GM13976 (cell line): ENCODE measurements around the gene STAT5A.
"Not testable (repeated sequence)": the region's sequence is repeated elsewhere in the genome, so short reads cannot be mapped to it uniquely, and the experiment has no call there.

ENCODE experiments used
- DNase-seq: peaks from one replicate; pipeline ENCODE4 v3.0.0; 2012; ENCODE audit warnings: low spot score
- in situ Hi-C: fragments of 300-500 bp; cut with MboI; formaldehyde crosslinking; loops from one replicate; pipeline ENCODE4 v1.12.0; 2022; ENCODE audit warnings: low sequenced_read_pairs, mixed read lengths, inconsistent platforms; ENCODE audit not compliant: unreplicated experiment
- TF ChIP-seq, protein P1 (sequence below): IDR thresholded peaks from 2 replicates; pipeline ENCODE4 v1.5.1; 2012; ENCODE audit warnings: borderline replicate concordance, mild to moderate bottlenecking; ENCODE audit not compliant: insufficient read depth; ENCODE audit errors: extremely low read depth, missing control alignments, control extremely low read depth

Gene STAT5A

GRCh38 chr17:42291129-42291528 is 2.8 kb downstream of the STAT5A start:
- TF ChIP-seq, protein P1, sequence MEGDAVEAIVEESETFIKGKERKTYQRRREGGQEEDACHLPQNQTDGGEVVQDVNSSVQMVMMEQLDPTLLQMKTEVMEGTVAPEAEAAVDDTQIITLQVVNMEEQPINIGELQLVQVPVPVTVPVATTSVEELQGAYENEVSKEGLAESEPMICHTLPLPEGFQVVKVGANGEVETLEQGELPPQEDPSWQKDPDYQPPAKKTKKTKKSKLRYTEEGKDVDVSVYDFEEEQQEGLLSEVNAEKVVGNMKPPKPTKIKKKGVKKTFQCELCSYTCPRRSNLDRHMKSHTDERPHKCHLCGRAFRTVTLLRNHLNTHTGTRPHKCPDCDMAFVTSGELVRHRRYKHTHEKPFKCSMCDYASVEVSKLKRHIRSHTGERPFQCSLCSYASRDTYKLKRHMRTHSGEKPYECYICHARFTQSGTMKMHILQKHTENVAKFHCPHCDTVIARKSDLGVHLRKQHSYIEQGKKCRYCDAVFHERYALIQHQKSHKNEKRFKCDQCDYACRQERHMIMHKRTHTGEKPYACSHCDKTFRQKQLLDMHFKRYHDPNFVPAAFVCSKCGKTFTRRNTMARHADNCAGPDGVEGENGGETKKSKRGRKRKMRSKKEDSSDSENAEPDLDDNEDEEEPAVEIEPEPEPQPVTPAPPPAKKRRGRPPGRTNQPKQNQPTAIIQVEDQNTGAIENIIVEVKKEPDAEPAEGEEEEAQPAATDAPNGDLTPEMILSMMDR: no peak
- DNase-seq: no peak
- in situ Hi-C loops: no loop called here

GRCh38 chr17:42294469-42295398 is 6.4 kb downstream of the STAT5A start:
- in situ Hi-C loops: no loop called here
- TF ChIP-seq, protein P1: no peak
- no peak for DNase-seq

DNA sequence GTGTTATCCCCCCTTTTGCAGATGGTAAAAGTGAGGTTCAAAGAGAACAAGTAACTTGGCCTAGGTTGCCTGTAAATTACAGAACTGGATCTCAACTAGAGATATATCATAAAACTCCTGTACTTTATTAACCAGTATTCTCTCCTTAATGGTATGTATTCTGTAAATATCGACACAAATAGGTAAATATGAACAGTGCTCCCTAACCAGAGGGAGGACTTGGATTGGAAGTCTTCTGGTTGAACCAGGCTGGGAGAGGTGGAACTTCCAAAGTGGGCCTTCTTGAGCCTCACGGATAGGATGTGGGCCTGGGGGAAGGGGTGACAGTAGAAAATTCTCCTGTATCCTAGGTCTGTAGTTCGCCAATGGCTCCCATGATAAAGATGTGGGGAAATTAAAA is 7.7 kb downstream of the STAT5A start:
- in situ Hi-C loops: no loop called here
- TF ChIP-seq, protein P1: no peak
- no peak for DNase-seq

DNA sequence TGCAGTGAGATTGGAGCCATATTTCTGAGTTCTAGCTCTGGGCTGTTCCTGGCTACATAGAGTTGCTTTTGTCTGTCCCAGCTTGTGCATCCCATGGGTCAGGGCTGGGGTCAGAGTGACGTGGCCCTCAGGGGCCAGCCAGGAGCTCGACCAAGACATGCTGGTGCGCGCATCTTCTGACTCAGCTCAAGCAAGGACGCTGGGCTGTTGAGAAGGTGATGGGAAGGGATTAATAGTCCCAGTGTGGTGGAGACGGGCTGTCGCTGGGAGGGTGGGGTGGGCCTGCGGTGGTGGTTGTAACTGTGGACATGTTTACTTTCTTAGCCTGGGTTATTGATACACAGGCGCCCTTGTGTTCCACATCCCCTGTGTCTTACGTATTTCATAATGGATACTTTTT is 9.5 kb downstream of the STAT5A start:
- in situ Hi-C loops, DNase-seq: not testable (repeated sequence)

DNA sequence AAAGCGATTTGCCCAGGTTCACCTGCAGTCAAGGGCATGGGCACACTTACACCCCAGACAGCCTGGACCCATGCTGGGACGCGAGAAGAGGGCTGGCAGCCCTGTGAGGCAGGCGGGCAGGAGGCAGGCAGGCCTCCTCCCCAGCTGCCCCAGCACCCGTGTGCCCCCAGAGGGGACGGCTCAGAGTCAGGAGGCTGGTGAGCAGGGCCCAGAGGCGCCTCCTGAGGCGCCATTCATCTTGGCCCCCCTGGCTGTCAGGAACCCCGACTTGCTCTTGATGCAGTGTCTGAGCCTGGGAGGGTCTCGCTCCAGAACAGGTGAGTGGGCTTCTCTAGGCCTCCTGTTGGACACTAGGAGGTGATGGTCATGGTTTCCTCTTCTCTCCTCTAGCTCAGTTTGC is 11.1 kb downstream of the STAT5A start:
- in situ Hi-C loops, DNase-seq: not testable (repeated sequence)

GRCh38 chr17:42299913-42300312 is 11.6 kb downstream of the STAT5A start:
- in situ Hi-C loops, DNase-seq: not testable (repeated sequence)

GRCh38 chr17:42301022-42301421 is 12.7 kb downstream of the STAT5A start:
- in situ Hi-C loops: no loop called here
- no peak for DNase-seq
- TF ChIP-seq, protein P1: no peak

- in situ Hi-C loops: no loop called here
- TF ChIP-seq, protein P1: no peak
These were observed 15.4 kb downstream of the STAT5A start for GRCh38 chr17:42303694-42304093.

More at GRCh38 chr17:42303694-42304093, 15.4 kb downstream of the STAT5A start:
- no peak for DNase-seq
